Parathyroid adenoma (tissue), 2 donors: Measurements from ENCODE around the gene NSMCE3.

Source experiments
- H2AFZ ChIP-seq: fragments of 300-600 bp; sonication (generic); one replicate; pipeline ENCODE4 v1.7.0; 2017; ENCODE audit warnings: antibody characterized with exemption, mild to moderate bottlenecking
- H3K27ac ChIP-seq: fragments of 300-600 bp; sonication (generic); one replicate; pipeline ENCODE4 v1.7.0; 2017
- H3K27me3 ChIP-seq: fragments of 300-600 bp; sonication (generic); one replicate; pipeline ENCODE4 v1.7.0; 2017; ENCODE audit warnings: low read length; ENCODE audit not compliant: control insufficient read depth, insufficient read depth
- H3K36me3 ChIP-seq: fragments of 300-600 bp; sonication (generic); one replicate; pipeline ENCODE4 v1.7.0; 2017; ENCODE audit warnings: low read length; ENCODE audit not compliant: control insufficient read depth, insufficient read depth
- H3K4me1 ChIP-seq: fragments of 300-600 bp; sonication (generic); one replicate; pipeline ENCODE4 v1.7.0; 2017; ENCODE audit warnings: control low read depth
- H3K4me2 ChIP-seq: fragments of 300-600 bp; sonication (generic); one replicate; pipeline ENCODE4 v1.7.0; 2017; ENCODE audit warnings: low read length
- H3K4me3 ChIP-seq: fragments of 300-600 bp; sonication (generic); one replicate; pipeline ENCODE4 v1.7.0; 2017; ENCODE audit warnings: low read depth, low read length
- H3K79me2 ChIP-seq: fragments of 300-600 bp; sonication (generic); one replicate; pipeline ENCODE4 v1.7.0; 2017; ENCODE audit warnings: control low read depth
- H3K9ac ChIP-seq: fragments of 300-600 bp; sonication (generic); one replicate; pipeline ENCODE4 v1.7.0; 2017; ENCODE audit warnings: mild to moderate bottlenecking
- H3K9me3 ChIP-seq: fragments of 300-600 bp; sonication (generic); one replicate; pipeline ENCODE4 v1.7.0; 2017; ENCODE audit warnings: low read length; ENCODE audit not compliant: control insufficient read depth
- TF ChIP-seq, protein P1 (sequence below): fragments of 300-600 bp; sonication (generic); IDR thresholded peaks from one replicate; pipeline ENCODE4 v1.7.0; 2017; ENCODE audit warnings: antibody characterized with exemption, mild to moderate bottlenecking
- donor health status: primary hyperparathyroidism.

The NSMCE3 gene

DNA sequence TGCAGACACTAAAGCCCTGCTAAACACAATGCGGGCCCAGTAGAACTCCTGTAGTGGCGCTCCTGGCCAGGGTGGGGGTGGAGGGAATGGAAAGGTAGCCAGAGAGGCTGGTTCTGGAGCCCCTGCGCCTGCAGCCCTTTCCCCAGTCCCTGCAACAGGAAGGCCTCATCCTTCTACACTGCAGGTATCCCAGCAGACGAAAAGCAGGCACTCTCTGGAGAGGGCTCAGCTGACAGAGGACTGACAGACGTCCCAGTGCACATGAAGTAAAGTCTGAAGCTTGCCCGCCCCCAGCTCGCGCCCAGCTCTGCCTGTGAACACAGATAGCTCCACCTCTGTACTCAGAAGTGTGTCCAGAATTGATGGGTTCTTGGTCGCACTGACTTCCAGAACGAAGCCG lies 46.0 kb downstream of the NSMCE3 start:
- Histone ChIP-seq H3K4me1 (no peaks in the 10 kb centered on the region), H3K36me3 (no peaks in the 10 kb centered on the region), H3K4me3 (no peak overlapping the region), H3K79me2 (peaks cover 4% of the 10 kb centered on the region), H3K27ac (no peak overlapping the region), H3K4me2 (no peak overlapping the region), H2AFZ (no peak overlapping the region), H3K27me3 (no peaks in the 10 kb centered on the region), H3K9ac (no peak overlapping the region), H3K9me3 (no peaks in the 10 kb centered on the region)
- TF ChIP-seq, protein P1, sequence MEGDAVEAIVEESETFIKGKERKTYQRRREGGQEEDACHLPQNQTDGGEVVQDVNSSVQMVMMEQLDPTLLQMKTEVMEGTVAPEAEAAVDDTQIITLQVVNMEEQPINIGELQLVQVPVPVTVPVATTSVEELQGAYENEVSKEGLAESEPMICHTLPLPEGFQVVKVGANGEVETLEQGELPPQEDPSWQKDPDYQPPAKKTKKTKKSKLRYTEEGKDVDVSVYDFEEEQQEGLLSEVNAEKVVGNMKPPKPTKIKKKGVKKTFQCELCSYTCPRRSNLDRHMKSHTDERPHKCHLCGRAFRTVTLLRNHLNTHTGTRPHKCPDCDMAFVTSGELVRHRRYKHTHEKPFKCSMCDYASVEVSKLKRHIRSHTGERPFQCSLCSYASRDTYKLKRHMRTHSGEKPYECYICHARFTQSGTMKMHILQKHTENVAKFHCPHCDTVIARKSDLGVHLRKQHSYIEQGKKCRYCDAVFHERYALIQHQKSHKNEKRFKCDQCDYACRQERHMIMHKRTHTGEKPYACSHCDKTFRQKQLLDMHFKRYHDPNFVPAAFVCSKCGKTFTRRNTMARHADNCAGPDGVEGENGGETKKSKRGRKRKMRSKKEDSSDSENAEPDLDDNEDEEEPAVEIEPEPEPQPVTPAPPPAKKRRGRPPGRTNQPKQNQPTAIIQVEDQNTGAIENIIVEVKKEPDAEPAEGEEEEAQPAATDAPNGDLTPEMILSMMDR, result no peak

DNA sequence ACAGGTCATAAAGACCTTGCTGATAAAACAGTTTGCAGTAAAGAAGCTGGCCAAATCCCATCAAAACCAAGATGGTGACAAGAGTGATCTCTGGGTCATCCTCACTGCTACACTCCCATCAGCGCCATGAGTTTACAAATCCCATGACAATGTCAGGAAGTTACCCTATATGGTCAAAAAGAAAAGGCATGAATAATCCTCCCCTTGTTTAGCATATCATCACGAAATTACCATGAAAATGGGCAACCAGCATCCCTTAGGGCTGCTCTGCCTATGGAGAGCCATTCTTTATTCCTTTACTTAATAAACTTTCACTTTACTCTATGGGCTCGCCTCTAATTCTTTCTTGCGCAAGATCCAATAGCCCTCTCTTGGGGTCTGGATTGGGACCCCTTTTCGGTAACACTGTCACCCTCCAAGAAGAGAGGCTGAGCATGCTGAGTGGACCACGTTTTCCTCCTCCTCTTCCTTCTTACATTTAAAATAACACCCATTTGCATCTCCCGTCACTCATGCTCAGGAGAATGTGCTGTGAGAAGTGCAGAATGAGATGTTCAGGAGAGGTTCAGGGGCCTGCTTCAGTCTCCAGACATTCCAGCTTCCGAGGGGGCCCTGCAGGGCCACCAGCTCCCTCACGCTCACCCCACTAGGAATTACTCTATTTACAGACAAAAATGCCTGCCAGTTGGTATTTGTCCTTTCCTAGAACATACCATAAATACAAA lies 47.3 kb downstream of the NSMCE3 start:
- Histone ChIP-seq H3K4me1 (no peaks in the 10 kb centered on the region), H3K4me2 (no peak overlapping the region), H3K27ac (no peak overlapping the region), H3K9me3 (no peaks in the 10 kb centered on the region), H3K36me3 (no peaks in the 10 kb centered on the region), H2AFZ (no peak overlapping the region), H3K27me3 (no peaks in the 10 kb centered on the region), H3K9ac (no peak overlapping the region), H3K79me2 (peaks cover 4% of the 10 kb centered on the region), H3K4me3 (no peak overlapping the region)
- TF ChIP-seq, protein P1, result no peak

DNA sequence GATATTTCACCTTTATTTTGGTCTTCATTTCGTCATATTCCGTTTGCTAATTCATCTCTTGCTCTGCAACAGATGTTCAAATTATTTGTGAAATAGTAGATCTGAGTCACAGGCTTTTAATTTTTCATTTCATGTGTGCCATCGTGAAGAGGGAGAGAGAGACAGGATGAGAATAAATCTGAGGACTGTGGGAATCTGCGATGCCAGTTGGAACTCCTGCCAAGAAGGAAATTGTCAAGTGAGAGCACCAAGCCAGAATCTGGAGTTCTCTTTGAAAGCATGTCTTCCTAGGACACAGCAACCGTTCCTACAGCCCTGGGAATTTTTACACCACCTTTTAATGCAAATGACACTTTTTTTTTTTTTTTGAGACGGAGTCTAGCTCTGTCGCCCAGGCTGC lies 48.8 kb downstream of the NSMCE3 start:
- Histone ChIP-seq H3K9ac (no peak overlapping the region), H2AFZ (no peak overlapping the region), H3K27ac (no peak overlapping the region), H3K9me3 (no peaks in the 10 kb centered on the region), H3K36me3 (no peaks in the 10 kb centered on the region), H3K4me1 (no peaks in the 10 kb centered on the region), H3K27me3 (no peaks in the 10 kb centered on the region), H3K4me3 (no peak overlapping the region), H3K79me2 (peaks cover 2% of the 10 kb centered on the region), H3K4me2 (no peak overlapping the region)
- TF ChIP-seq, protein P1, result no peak

DNA sequence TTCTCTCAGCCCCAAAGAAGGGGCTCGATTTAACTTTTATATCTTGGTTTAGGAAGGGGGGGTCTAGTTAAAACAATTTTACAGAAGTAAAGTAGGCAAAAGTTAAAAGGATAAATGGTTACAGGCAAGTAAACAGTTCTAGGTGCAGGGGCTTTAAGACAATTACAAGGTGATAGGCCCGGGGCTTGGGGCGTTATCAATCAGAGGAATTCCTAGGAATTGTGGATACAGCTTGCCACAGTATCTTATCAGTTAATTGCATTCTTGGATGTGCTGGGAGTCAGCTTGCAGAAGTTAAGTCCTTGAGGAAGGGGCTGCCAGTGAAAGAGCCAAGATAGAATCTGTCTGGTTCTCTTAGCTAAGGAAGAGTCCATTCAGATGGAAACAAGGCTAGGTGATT lies 52.7 kb downstream of the NSMCE3 start:
- Histone ChIP-seq H3K9ac (no peak overlapping the region), H3K27ac (no peak overlapping the region), H2AFZ (no peak overlapping the region), H3K4me2 (no peak overlapping the region), H3K4me3 (no peak overlapping the region), H3K4me1 (no peaks in the 10 kb centered on the region), H3K9me3 (no peaks in the 10 kb centered on the region), H3K79me2 (peaks cover 2% of the 10 kb centered on the region), H3K27me3 (no peaks in the 10 kb centered on the region), H3K36me3 (no peaks in the 10 kb centered on the region)
- TF ChIP-seq, protein P1, result no peak
